IMR-90 (cell line): ENCODE data around the gene NARS2. TPM values are rescaled to one million over a fixed set of nuclear protein-coding genes. Genes with fewer than 3 reads are reported as not detected.

Experiments used
- ATAC-seq: fragments of 200-7000 bp; cut with Tn5 transposase; 2 replicates; pipeline ENCODE4 v1.9.1; 2020; ENCODE audit warnings: low read depth, mild to moderate bottlenecking, moderate library complexity
- BruUV-seq: library from RNA; stranded (reverse); fragments of 400-500 nt; replicated peaks from 2 replicates; lab custom pipeline; 2021; lab: Mats Ljungman, UMichigan
- CTCF ChIA-PET: fragments of 300-600 bp; formaldehyde crosslinking; extraction: SDS; loops from one replicate; lab custom pipeline; 2021; ENCODE audit warnings: antibody characterized with exemption; lab: Yijun Ruan, JAX
- POLR2A ChIA-PET: fragments of 300-600 bp; sonication (Branson Sonifier 250); formaldehyde crosslinking; loops from one replicate; lab custom pipeline; 2022; ENCODE audit warnings: antibody characterized with exemption; ENCODE audit not compliant: unreplicated experiment; lab: Charles Lee
- DNase-seq: peaks from one replicate; pipeline ENCODE4 v3.0.0; 2013
- H2AFZ ChIP-seq: replicated peaks from 2 replicates; pipeline ENCODE3; 2013; ENCODE audit warnings: low read length, mild to moderate bottlenecking; ENCODE audit not compliant: poor library complexity
- H2AK5ac ChIP-seq: 2 replicates; pipeline ENCODE4 v1.6.1; 2013; ENCODE audit warnings: low read depth, low read length, inconsistent platforms
- H2AK9ac ChIP-seq: replicated peaks from 2 replicates; pipeline ENCODE3; 2013; ENCODE audit warnings: mild to moderate bottlenecking, low read depth, low read length, moderate library complexity; ENCODE audit not compliant: poor library complexity
- H2BK120ac ChIP-seq: 2 replicates; pipeline ENCODE4 v1.6.1; 2013; ENCODE audit warnings: low read depth, low read length, inconsistent platforms
- H2BK15ac ChIP-seq: 3 replicates; pipeline ENCODE4 v1.6.1; 2013; ENCODE audit warnings: low read depth, low read length, inconsistent platforms
- H2BK20ac ChIP-seq: 2 replicates; pipeline ENCODE4 v1.6.1; 2013; ENCODE audit warnings: low read depth, mild to moderate bottlenecking, inconsistent platforms, low read length, moderate library complexity
- H2BK5ac ChIP-seq: 2 replicates; pipeline ENCODE4 v1.6.1; 2013; ENCODE audit warnings: mild to moderate bottlenecking, low read depth, low read length, inconsistent platforms; ENCODE audit not compliant: poor library complexity, severe bottlenecking
- H3K14ac ChIP-seq: replicated peaks from 2 replicates; pipeline ENCODE4 v1.6.1; 2013; ENCODE audit warnings: low read depth, low read length, inconsistent platforms
- H3K18ac ChIP-seq: 2 replicates; pipeline ENCODE4 v1.6.1; 2013; ENCODE audit warnings: low read depth, low read length, control low read depth
- H3K23ac ChIP-seq: 2 replicates; pipeline ENCODE4 v1.6.1; 2013; ENCODE audit warnings: low read depth, low read length, inconsistent platforms
- H3K27ac ChIP-seq: 2 replicates; pipeline ENCODE4 v1.5.1; 2013; ENCODE audit warnings: mild to moderate bottlenecking, control low read depth, low read length; ENCODE audit not compliant: insufficient read depth
- H3K27me3 ChIP-seq: 2 replicates; pipeline ENCODE4 v1.6.1; 2013; ENCODE audit warnings: low read length; ENCODE audit not compliant: control insufficient read depth, insufficient read depth
- H3K36me3 ChIP-seq: 2 replicates; pipeline ENCODE4 v1.6.1; 2013; ENCODE audit warnings: low read length, mixed read lengths; ENCODE audit not compliant: control insufficient read depth, insufficient read depth
- H3K4ac ChIP-seq: 2 replicates; pipeline ENCODE4 v1.6.1; 2013; ENCODE audit warnings: low read depth, low read length, inconsistent platforms
- H3K4me1 ChIP-seq: 2 replicates; pipeline ENCODE4 v1.6.1; 2013; ENCODE audit warnings: low read length, mixed read lengths; ENCODE audit not compliant: control insufficient read depth, insufficient read depth
- H3K4me2 ChIP-seq: 2 replicates; pipeline ENCODE4 v1.6.1; 2013; ENCODE audit warnings: low read depth, mild to moderate bottlenecking, control low read depth, low read length, moderate library complexity
- H3K4me3 ChIP-seq: 2 replicates; pipeline ENCODE4 v1.5.1; 2013; ENCODE audit warnings: low read depth, mild to moderate bottlenecking, control low read depth, low read length, moderate library complexity; ENCODE audit not compliant: insufficient read depth
- H3K56ac ChIP-seq: 2 replicates; pipeline ENCODE4 v1.6.1; 2013; ENCODE audit warnings: low read length, inconsistent platforms; ENCODE audit not compliant: insufficient read depth; ENCODE audit errors: extremely low read depth
- H3K79me1 ChIP-seq, 2 experiments: 2 replicates each; pipeline ENCODE4 v1.6.1; 2013; ENCODE audit warnings: low read length in 2 of 2, inconsistent platforms in 1 of 2, low read depth in 1 of 2
- H3K9ac ChIP-seq: 2 replicates; pipeline ENCODE4 v1.6.1; 2013; ENCODE audit warnings: low read depth, low read length, control low read depth
- H3K9me1 ChIP-seq: 2 replicates; pipeline ENCODE4 v1.6.1; 2013; ENCODE audit warnings: low read length, inconsistent platforms; ENCODE audit not compliant: insufficient read depth
- H3K9me3 ChIP-seq: 2 replicates; pipeline ENCODE4 v1.6.1; 2013; ENCODE audit warnings: low read length; ENCODE audit not compliant: control insufficient read depth, insufficient read depth
- H4K20me1 ChIP-seq: 2 replicates; pipeline ENCODE4 v1.6.1; 2013; ENCODE audit warnings: low read length, inconsistent platforms; ENCODE audit not compliant: insufficient read depth
- H4K5ac ChIP-seq: 2 replicates; pipeline ENCODE4 v1.6.1; 2013; ENCODE audit warnings: mild to moderate bottlenecking, low read depth, low read length, control low read depth
- H4K8ac ChIP-seq, 2 experiments: 2 replicates each; pipeline ENCODE4 v1.6.1; 2013; ENCODE audit warnings: low read depth in 2 of 2, low read length in 2 of 2, control low read depth in 1 of 2, inconsistent platforms in 1 of 2
- H4K91ac ChIP-seq: 2 replicates; pipeline ENCODE4 v1.6.1; 2013; ENCODE audit warnings: low read depth, low read length, inconsistent platforms; ENCODE audit not compliant: insufficient read depth
- BHLHE40 ChIP-seq: fragments of 150-350 bp; IDR thresholded peaks from 2 replicates; pipeline ENCODE4 v1.6.1; 2016; ENCODE audit warnings: mild to moderate bottlenecking, low read depth, low read length
- CEBPB ChIP-seq: IDR thresholded peaks from 2 replicates; pipeline ENCODE4 v1.6.1; 2012; ENCODE audit warnings: low read depth, low read length, improper control_type of control experiment
- CHD1 ChIP-seq: IDR thresholded peaks from 2 replicates; pipeline ENCODE4 v1.6.1; 2012; ENCODE audit warnings: low read depth, low read length, improper control_type of control experiment
- ELK1 ChIP-seq: fragments of 150-350 bp; IDR thresholded peaks from 2 replicates; pipeline ENCODE4 v1.6.1; 2016; ENCODE audit warnings: low read depth, mild to moderate bottlenecking, low read length, moderate library complexity, borderline replicate concordance
- FOS ChIP-seq: fragments of 150-350 bp; IDR thresholded peaks from 2 replicates; pipeline ENCODE4 v1.6.1; 2016; ENCODE audit warnings: low read depth, low read length
- MAFK ChIP-seq: IDR thresholded peaks from 2 replicates; pipeline ENCODE4 v1.6.1; 2012; ENCODE audit warnings: low read depth, low read length, improper control_type of control experiment
- POLR2A ChIP-seq: IDR thresholded peaks from 2 replicates; pipeline ENCODE4 v1.6.1; 2012; ENCODE audit warnings: mild to moderate bottlenecking, low read depth, low read length
- RFX5 ChIP-seq: IDR thresholded peaks from 2 replicates; pipeline ENCODE4 v1.8.0; 2012; ENCODE audit warnings: low read depth, mild to moderate bottlenecking, low read length, moderate library complexity
- SMC3 ChIP-seq: fragments of 150-350 bp; IDR thresholded peaks from 2 replicates; pipeline ENCODE4 v1.6.1; 2016; ENCODE audit warnings: low read depth, mild to moderate bottlenecking, antibody characterized with exemption, low read length, moderate library complexity
- USF2 ChIP-seq: fragments of 150-350 bp; IDR thresholded peaks from 2 replicates; pipeline ENCODE4 v1.6.1; 2017; ENCODE audit warnings: mild to moderate bottlenecking, antibody characterized with exemption, low read length, low read depth
- WGBS, 2 experiments: methylation state at CpG; one replicate each; pipeline versions ENCODE4 v1.1.5 to v1.1.7; 2013; ENCODE audit warnings: missing lambda C conversion rate in 2 of 2; ENCODE audit not compliant: insufficient read length in 1 of 2; ENCODE audit errors: extremely low coverage in 2 of 2; 5-methylcytosine and 5-hydroxymethylcytosine counted together
- dilution Hi-C: fragments of 300-500 bp; cut with HindIII; formaldehyde crosslinking; loops from one replicate; pipeline ENCODE4 v1.14.3; 2018; ENCODE audit warnings: low sequenced_read_pairs; ENCODE audit not compliant: unreplicated experiment
- in situ Hi-C: fragments of 300-500 bp; cut with MboI; formaldehyde crosslinking; loops from 3 replicates; pipeline ENCODE4 v1.14.3; 2019; ENCODE audit warnings: low sequenced_read_pairs, inconsistent platforms, mixed read lengths
- intact Hi-C: fragments of 100-400 bp; cut with micrococcal nuclease; formaldehyde crosslinking; loops from 2 replicates; pipeline ENCODE4 v1.10.0; 2022
- polyA plus RNA-seq, 3 experiments: library from polyadenylated mRNA; depleted of rRNA; stranded (reverse); fragments of >200 nt; gene quantifications; 2 replicates each; pipeline ENCODE4 v1.2.3, GENCODE V29; 2012; ENCODE audit warnings: low replicate concordance in 1 of 3
- total RNA-seq: library from RNA; depleted of rRNA; stranded (reverse); fragments of >200 nt; gene quantifications from 2 replicates; pipeline ENCODE4 v1.2.3, GENCODE V29; 2012

Gene NARS2
- total and polyA plus RNA-seq, 2 of the 4 experiments (the other 2 are of a cell fraction): 8.0 to 15.8 TPM

GRCh38 chr11:78398715-78399114 is 175.9 kb downstream of the NARS2 start:
- no peaks in the 10 kb centered on the region for H3K4me1 ChIP-seq
- H3K27ac ChIP-seq: no peak overlapping the region
- peaks cover 3% of the 10 kb centered on the region; the same call in 1 of the 2 replicates for H3K9me1 ChIP-seq
- WGBS, 2 experiments: no CpG with 5 or more reads among the region's 1 CpG
- DNase-seq (no peak), ATAC-seq (no peak)
- dilution Hi-C loops: no loop called here
- no peak overlapping the region for H3K4ac ChIP-seq
- no peak overlapping the region for H3K9ac ChIP-seq
- H3K18ac ChIP-seq: no peak overlapping the region
- H3K23ac ChIP-seq: no peak overlapping the region
- no peak overlapping the region for H3K14ac ChIP-seq
- peaks cover 29 to 40% of the 10 kb centered on the region in 2 experiments for H3K79me1 ChIP-seq
- no TSS peak for BruUV-seq
- H2BK5ac ChIP-seq: no peak overlapping the region
- POLR2A ChIA-PET: no interaction called here
- no peak overlapping the region for H2AFZ ChIP-seq
- intact Hi-C loops: no loop called here
- H4K5ac ChIP-seq: no peak overlapping the region
- H2BK120ac ChIP-seq: no peak overlapping the region
- no peak overlapping the region for H3K56ac ChIP-seq
- in situ Hi-C loops: no loop called here
- no peaks in the 10 kb centered on the region; the same call in none of the 2 replicates for H4K20me1 ChIP-seq
- H3K27me3 ChIP-seq: no peaks in the 10 kb centered on the region
- no peak overlapping the region for H2BK15ac ChIP-seq
- no peak overlapping the region for H2AK5ac ChIP-seq
- no peak for TF ChIP-seq CEBPB
- no peak for TF ChIP-seq POLR2A
- TF ChIP-seq MAFK: no peak
- TF ChIP-seq CHD1: no peak
- TF ChIP-seq BHLHE40: no peak
- TF ChIP-seq FOS: no peak
- TF ChIP-seq SMC3: no peak
- no peak for TF ChIP-seq USF2
- TF ChIP-seq RFX5: no peak
- no peak for TF ChIP-seq ELK1
- no peaks in the 10 kb centered on the region for H3K36me3 ChIP-seq
- H4K91ac ChIP-seq: no peak overlapping the region
- H3K4me3 ChIP-seq: no peak overlapping the region
- H2BK20ac ChIP-seq: no peak overlapping the region
- H3K4me2 ChIP-seq: no peak overlapping the region
- H4K8ac ChIP-seq: no peak overlapping the region
- no peak overlapping the region for H2AK9ac ChIP-seq
- CTCF ChIA-PET: interaction anchor here (0.6 kb wide), 1 partner anchor 79 kb away, joined by 5 read pairs; no protein-coding TSS in a partner anchor
- H3K9me3 ChIP-seq: no peaks in the 10 kb centered on the region
